Erythroblast (primary cell): ENCODE results near the gene PEX7.
"Not testable (repeated sequence)": the region's sequence is repeated elsewhere in the genome, so short reads cannot be mapped to it uniquely, and the experiment has no call there.

Experiments used
- DNase-seq, 2 experiments: peaks; one replicate each; lab custom pipeline; 2025; lab: John Stamatoyannopoulos, UW
- GATA1 ChIP-seq: IDR thresholded peaks from 2 replicates; pipeline ENCODE4 v1.6.1; 2011; ENCODE audit warnings: low read depth, mild to moderate bottlenecking, control low read depth, low read length, moderate library complexity
- POLR2A ChIP-seq: IDR thresholded peaks from 2 replicates; pipeline ENCODE4 v1.6.1; 2011; ENCODE audit warnings: mild to moderate bottlenecking, low read length

Gene PEX7

DNA sequence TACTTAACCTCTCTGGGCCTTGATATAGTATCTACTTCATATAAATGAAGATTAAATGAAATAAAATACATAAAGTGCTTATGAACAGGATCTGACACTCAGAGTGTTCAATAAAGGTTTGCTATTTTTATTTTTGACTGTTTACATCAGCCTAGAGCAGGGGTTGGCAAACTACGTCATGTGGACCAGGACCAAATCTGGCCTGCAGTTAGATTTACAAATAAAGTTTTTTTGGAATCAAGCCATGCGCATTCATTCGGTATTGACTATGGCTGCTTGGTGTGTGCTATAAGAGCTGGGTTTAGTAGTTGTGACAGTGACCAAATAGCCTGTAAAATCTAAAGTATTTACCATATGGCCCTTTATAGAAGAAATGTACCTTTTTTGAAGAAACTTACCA lies 20.8 kb downstream of the PEX7 start:
- no peak for DNase-seq
- TF ChIP-seq GATA1: no peak
- TF ChIP-seq POLR2A: no peak

DNA sequence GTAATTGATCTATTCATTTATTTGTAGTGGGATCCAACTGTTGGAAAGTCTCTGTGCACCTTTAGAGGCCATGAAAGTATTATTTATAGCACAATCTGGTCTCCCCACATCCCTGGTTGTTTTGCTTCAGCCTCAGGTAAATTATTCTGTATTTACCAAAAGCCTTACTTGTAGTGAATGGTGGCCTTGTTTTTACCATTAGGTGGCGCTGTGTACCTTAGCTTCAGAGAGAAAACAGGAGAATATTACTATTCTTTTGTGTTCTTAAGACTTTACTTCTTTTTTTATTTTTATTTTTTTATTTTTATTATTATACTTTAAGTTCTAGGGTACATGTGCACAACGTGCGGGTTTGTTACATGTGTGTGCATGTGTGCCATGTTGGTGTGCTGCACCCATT lies 23.7 kb downstream of the PEX7 start:
- peak; percentile 70 to 79 for DNase-seq
- no peak for TF ChIP-seq POLR2A
- TF ChIP-seq GATA1: no peak

GRCh38 chr6:136846477-136846876 lies 24.1 kb downstream of the PEX7 start:
- not testable (repeated sequence) for DNase-seq

- DNase-seq: peak in 1 of 2 experiments; percentile 2
These were observed 27.7 kb downstream of the PEX7 start for GRCh38 chr6:136849979-136850563.

- no peak for DNase-seq
- no peak for TF ChIP-seq GATA1
- no peak for TF ChIP-seq POLR2A
These were observed 37.0 kb downstream of the PEX7 start for GRCh38 chr6:136859430-136859829.

GRCh38 chr6:136860043-136860442 lies 37.7 kb downstream of the PEX7 start:
- DNase-seq: no peak
- TF ChIP-seq POLR2A (no peak), GATA1 (no peak)

DNA sequence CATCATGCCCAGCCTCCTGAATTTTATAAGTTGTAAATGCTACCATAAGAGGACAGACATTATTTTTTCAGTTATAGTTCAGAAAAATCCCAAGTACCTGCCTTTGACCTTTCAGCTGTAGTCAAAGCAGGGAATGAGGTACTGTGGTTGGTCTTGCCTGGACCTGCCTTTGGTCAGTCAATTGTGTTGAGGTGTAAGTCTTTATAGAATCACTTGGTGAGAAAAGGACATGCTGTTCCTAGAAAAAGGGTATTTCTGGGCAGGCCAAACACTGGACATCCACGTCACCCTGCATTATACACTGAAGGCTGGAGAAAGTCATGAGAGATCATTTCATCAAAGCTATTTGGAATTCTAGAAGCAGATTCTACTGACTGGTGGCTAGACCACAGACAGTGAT lies 40.3 kb downstream of the PEX7 start:
- TF ChIP-seq GATA1: no peak
- no peak for TF ChIP-seq POLR2A
- no peak for DNase-seq

- DNase-seq: peak in 1 of 2 experiments; percentile 8
- TF ChIP-seq POLR2A: no peak
- no peak for TF ChIP-seq GATA1
These were observed 41.4 kb downstream of the PEX7 start for GRCh38 chr6:136863752-136864151.

DNA sequence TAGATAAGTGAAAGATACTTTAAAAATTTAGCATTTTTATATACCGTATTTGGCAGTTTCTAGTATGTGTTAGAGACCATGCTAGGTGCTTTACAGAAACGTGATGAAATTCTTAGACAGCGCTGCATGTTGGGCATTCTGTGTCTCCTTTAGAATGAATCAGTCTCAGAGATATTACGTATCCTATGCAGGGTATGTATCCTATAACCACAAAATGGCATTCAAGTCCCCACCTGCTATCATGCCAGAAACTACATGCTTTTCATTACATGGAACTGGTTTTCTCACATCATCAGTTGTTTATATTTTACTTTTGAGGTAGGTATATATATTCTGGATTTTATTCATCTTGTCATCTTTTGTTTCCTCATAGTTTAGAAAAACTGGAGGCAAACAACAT lies 42.3 kb downstream of the PEX7 start:
- DNase-seq: no peak

GRCh38 chr6:136866872-136867416 lies 44.6 kb downstream of the PEX7 start:
- peak; percentile 12 to 34 for DNase-seq
- TF ChIP-seq GATA1: no peak
- no peak for TF ChIP-seq POLR2A

More for the DNA sequence above, 42.3 kb downstream of the PEX7 start:
- TF ChIP-seq POLR2A (no peak), GATA1 (no peak)

DNA sequence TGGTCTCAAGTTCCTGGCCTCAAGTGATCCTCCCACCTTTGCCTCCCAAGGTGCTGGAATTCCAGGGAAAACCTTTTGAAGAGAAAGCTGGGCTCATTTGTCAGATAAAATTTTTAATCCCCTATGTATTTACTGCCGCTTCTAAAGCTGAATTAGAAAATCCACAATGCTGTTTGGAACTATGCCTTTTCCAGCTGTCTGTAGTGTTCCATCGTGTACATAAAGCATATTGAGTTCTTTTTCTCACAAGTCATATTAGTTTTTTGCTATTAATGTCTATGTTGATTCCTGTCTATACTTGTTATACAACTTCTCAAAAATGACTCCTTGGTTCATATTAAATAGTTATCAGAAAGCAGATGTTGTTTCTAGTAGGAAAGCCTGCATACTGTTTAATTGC lies 47.1 kb downstream of the PEX7 start:
- no peak for DNase-seq
- TF ChIP-seq POLR2A: no peak
- TF ChIP-seq GATA1: no peak

DNA sequence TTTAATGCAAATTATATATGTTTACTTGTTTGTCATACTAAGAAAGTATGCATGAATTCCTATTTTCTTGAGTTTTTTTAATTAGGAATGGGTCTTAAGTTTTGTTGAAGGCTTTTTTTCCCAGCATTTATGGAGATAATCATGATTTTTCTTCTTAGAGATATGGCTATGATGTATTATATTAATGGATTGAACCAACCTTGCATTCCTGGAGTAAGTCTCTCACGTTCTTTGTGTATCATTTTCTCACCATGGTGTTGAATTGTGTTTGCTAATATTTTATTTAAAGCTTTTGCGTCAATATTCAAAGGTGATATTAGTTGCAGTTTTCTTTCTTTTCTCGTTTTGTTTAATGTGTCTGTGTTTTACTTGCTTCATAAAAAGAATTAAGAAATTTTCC lies 51.4 kb downstream of the PEX7 start:
- no peak for TF ChIP-seq POLR2A
- TF ChIP-seq GATA1: no peak
- DNase-seq: peak; percentile 43 to 54

- DNase-seq: not testable (repeated sequence)
These were observed 54.1 kb downstream of the PEX7 start for GRCh38 chr6:136876469-136876868.

- TF ChIP-seq POLR2A: no peak
- TF ChIP-seq GATA1: no peak
- DNase-seq: no peak
These were observed 58.5 kb downstream of the PEX7 start for GRCh38 chr6:136880748-136881460.

GRCh38 chr6:136886091-136886490 lies 63.7 kb downstream of the PEX7 start:
- TF ChIP-seq GATA1: no peak
- no peak for TF ChIP-seq POLR2A
- peak; percentile 20 to 60 for DNase-seq
